Sigmoid colon (tissue), 7 donors: ENCODE measurements around the gene NAALADL2. TPM values are rescaled to one million over a fixed set of nuclear protein-coding genes. Genes with fewer than 3 reads are reported as not detected.

Experiments used
- DNase-seq: peaks from one replicate; pipeline ENCODE4 v3.0.0-alpha.2; 2019
- H3K27ac ChIP-seq, 4 donors: fragments of 200-600 bp; sonication (generic); one replicate each; pipeline ENCODE4 v1.5.1; 2016 to 2019; ENCODE audit warnings: mild to moderate bottlenecking in 1 of 4
- H3K27me3 ChIP-seq, 3 donors: fragments of 200-600 bp; sonication (generic); one replicate each; pipeline ENCODE4 v1.5.1; 2019; ENCODE audit warnings: mild to moderate bottlenecking in 1 of 3
- H3K36me3 ChIP-seq, 4 donors: fragments of 200-600 bp; sonication (generic); one replicate each; pipeline ENCODE4 v1.5.1; 2016 to 2019
- H3K4me1 ChIP-seq, 4 donors: fragments of 200-600 bp; sonication (generic); one replicate each; pipeline ENCODE4 v1.5.1; 2017 to 2019
- H3K4me3 ChIP-seq, 4 donors: fragments of 200-600 bp; sonication (generic); one replicate each; pipeline ENCODE4 v1.5.1; 2017 to 2019; ENCODE audit warnings: mild to moderate bottlenecking in 2 of 4, moderate library complexity in 1 of 4
- H3K9me3 ChIP-seq, 4 donors: fragments of 200-600 bp in 3 of 4; sonication (generic) in 3 of 4; one replicate each; pipeline versions ENCODE4 v1.5.1 to v1.6.1; 2013 to 2019
- EP300 ChIP-seq, 4 donors: sonication (generic); formaldehyde crosslinking; IDR thresholded peaks; one replicate each; pipeline ENCODE4 v1.6.1; 2017; ENCODE audit warnings: antibody characterized with exemption in 4 of 4
- POLR2A ChIP-seq, 2 donors: fragments of 450-650 bp; IDR thresholded peaks; one replicate each; pipeline ENCODE4 v1.6.1; 2016; ENCODE audit warnings: antibody characterized with exemption in 2 of 2, mild to moderate bottlenecking in 2 of 2, moderate library complexity in 2 of 2
- POLR2AphosphoS5 ChIP-seq, 4 donors: sonication (generic); formaldehyde crosslinking; IDR thresholded peaks; one replicate each; pipeline ENCODE4 v1.6.1; 2017; ENCODE audit warnings: antibody characterized with exemption in 4 of 4
- WGBS, 2 donors: extraction: QIAGEN DNeasy Blood & Tissue Kit; methylation state at CpG; one replicate each; pipeline ENCODE4 v1.1.7; 2013; 5-methylcytosine and 5-hydroxymethylcytosine counted together
- intact Hi-C: fragments of 100-400 bp; cut with DNase I; formaldehyde crosslinking; loops from one replicate; pipeline ENCODE4 v1.15.1; 2023
- polyA plus RNA-seq, 3 donors: library from polyadenylated mRNA; stranded (reverse); fragments of 200-250 nt; gene quantifications; one replicate each; pipeline ENCODE4 v1.2.3, GENCODE V29; 2013
- total RNA-seq, 4 donors: library from RNA; depleted of rRNA; stranded (reverse); fragments of >200 nt; gene quantifications; one replicate each; pipeline ENCODE4 v1.1.0, GENCODE V29; 2016
- TF ChIP-seq, protein P1 (sequence below), 4 experiments: fragments of 450-650 bp in 3 of 4; fragments of 200-600 bp in 1 of 4; IDR thresholded peaks; one replicate each; pipeline ENCODE4 v1.5.1; 2016 to 2019; ENCODE audit warnings: antibody characterized with exemption in 4 of 4, mild to moderate bottlenecking in 3 of 4, moderate library complexity in 2 of 4
- donor health status: healthy with polysubstance abuse.
- donor health status: Bipolar disorder and iron deficiency.
- donor health status: healthy.

NAALADL2 gene
- total and polyA plus RNA-seq, 7 donors: 0.46 to 18.5 (median 6.0) TPM

DNA sequence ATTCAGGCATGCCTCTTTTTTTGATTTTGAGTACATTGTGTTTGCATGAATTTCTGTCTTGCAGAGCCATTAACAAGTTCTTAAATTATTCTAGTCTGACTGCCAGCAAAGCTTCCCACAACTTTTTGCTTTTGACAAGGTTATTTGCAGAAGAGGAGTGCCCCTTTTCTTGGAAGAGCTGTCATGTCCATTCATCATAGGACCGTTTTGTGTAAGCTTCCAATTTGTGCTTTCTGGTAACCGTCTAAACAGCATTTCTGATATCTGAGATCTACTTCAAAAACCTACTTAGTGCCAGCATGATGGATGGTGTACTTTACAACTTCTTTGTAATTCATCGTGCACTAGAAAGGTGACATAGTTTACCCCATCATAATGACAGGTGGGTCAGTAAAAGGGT, 379.7 kb downstream of the NAALADL2 start:
- TF ChIP-seq POLR2AphosphoS5 (IDR thresholded peaks at IDR 0.05): no peak
- no peak for TF ChIP-seq POLR2A (IDR thresholded peaks at IDR 0.05)
- TF ChIP-seq, protein P1, sequence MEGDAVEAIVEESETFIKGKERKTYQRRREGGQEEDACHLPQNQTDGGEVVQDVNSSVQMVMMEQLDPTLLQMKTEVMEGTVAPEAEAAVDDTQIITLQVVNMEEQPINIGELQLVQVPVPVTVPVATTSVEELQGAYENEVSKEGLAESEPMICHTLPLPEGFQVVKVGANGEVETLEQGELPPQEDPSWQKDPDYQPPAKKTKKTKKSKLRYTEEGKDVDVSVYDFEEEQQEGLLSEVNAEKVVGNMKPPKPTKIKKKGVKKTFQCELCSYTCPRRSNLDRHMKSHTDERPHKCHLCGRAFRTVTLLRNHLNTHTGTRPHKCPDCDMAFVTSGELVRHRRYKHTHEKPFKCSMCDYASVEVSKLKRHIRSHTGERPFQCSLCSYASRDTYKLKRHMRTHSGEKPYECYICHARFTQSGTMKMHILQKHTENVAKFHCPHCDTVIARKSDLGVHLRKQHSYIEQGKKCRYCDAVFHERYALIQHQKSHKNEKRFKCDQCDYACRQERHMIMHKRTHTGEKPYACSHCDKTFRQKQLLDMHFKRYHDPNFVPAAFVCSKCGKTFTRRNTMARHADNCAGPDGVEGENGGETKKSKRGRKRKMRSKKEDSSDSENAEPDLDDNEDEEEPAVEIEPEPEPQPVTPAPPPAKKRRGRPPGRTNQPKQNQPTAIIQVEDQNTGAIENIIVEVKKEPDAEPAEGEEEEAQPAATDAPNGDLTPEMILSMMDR (IDR thresholded peaks at IDR 0.05): no peak
- TF ChIP-seq EP300 (IDR thresholded peaks at IDR 0.05): no peak
- WGBS, 2 donors: 63 to 83% methylated on average over 3 of the region's 3 CpGs
- intact Hi-C loops: no loop called here
- Histone ChIP-seq H3K36me3 (no peaks in the 10 kb centered on the region), H3K27me3 (no peaks in the 10 kb centered on the region), H3K4me1 (no peaks in the 10 kb centered on the region), H3K4me3 (no peak overlapping the region), H3K27ac (no peak overlapping the region), H3K9me3 (no peaks in the 10 kb centered on the region)
- no peak for DNase-seq

DNA sequence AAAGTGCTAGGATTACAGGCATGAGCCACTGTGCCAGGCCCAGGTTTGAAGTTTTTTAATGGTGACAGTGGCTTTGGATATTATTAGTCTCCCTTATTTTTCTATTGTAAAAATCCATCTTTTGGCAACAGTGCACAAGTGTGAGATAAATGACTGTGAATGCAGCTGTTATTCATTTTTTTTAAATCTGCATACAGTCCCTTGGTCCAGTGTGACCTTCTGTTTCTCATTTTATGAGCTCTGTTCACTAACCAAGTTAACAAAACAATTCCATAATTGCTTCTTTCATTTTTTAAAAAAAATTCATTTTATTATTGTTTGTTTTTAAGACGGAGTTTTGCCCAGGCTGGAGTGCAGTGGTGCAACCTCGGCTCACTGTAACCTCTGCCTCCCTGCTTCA, 381.8 kb downstream of the NAALADL2 start:
- no peaks in the 10 kb centered on the region for H3K4me1 ChIP-seq
- H3K4me3 ChIP-seq: no peak overlapping the region
- intact Hi-C loops: no loop called here
- H3K9me3 ChIP-seq: no peaks in the 10 kb centered on the region
- no peaks in the 10 kb centered on the region for H3K27me3 ChIP-seq
- H3K27ac ChIP-seq: no peak overlapping the region
- WGBS, 2 donors: 20 to 65% methylated on average over 2 of the region's 2 CpGs
- TF ChIP-seq POLR2AphosphoS5 (IDR thresholded peaks at IDR 0.05) (no peak), EP300 (IDR thresholded peaks at IDR 0.05) (no peak), POLR2A (IDR thresholded peaks at IDR 0.05) (no peak)
- TF ChIP-seq, protein P1 (IDR thresholded peaks at IDR 0.05): no peak
- no peaks in the 10 kb centered on the region for H3K36me3 ChIP-seq
- no peak for DNase-seq

DNA sequence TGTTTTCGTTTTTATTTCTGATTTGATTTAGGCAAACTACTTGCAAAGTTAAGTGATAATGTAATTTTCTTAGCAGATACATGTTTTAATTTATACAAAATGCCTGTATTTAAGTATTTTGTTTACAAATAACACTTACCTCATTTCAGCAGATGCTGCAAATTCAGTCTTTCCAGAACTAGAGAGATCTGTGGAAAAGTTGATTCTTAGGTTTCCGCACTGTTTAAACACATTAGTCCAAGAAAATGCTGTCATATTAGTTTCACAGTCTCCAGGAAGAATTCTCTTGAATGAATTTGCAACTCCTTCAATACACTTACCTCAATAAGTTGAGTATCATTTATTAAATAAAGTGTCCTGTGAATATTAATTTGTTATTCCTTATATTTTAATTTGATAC, 383.1 kb downstream of the NAALADL2 start:
- TF ChIP-seq POLR2AphosphoS5 (IDR thresholded peaks at IDR 0.05) (no peak), EP300 (IDR thresholded peaks at IDR 0.05) (no peak), POLR2A (IDR thresholded peaks at IDR 0.05) (no peak)
- TF ChIP-seq, protein P1 (IDR thresholded peaks at IDR 0.05): no peak
- Histone ChIP-seq H3K4me1 (no peaks in the 10 kb centered on the region), H3K9me3 (no peaks in the 10 kb centered on the region), H3K27me3 (no peaks in the 10 kb centered on the region), H3K27ac (no peak overlapping the region), H3K36me3 (no peaks in the 10 kb centered on the region), H3K4me3 (no peak overlapping the region)
- WGBS, 2 donors: 94 to 95% methylated on average over 2 of the region's 2 CpGs
- DNase-seq: no peak
- intact Hi-C loops: no loop called here

- TF ChIP-seq POLR2A (IDR thresholded peaks at IDR 0.05) (no peak), POLR2AphosphoS5 (IDR thresholded peaks at IDR 0.05) (no peak), EP300 (IDR thresholded peaks at IDR 0.05) (no peak)
- TF ChIP-seq, protein P1 (IDR thresholded peaks at IDR 0.05): no peak
- Histone ChIP-seq H3K27ac (no peak overlapping the region), H3K4me1 (no peaks in the 10 kb centered on the region), H3K27me3 (no peaks in the 10 kb centered on the region), H3K9me3 (no peaks in the 10 kb centered on the region), H3K4me3 (no peak overlapping the region), H3K36me3 (no peaks in the 10 kb centered on the region)
- DNase-seq: no peak
- intact Hi-C loops: no loop called here
- 78 to 85% methylated on average over 3 of the region's 3 CpGs for WGBS, 2 donors
Observed at GRCh38 chr3:175246234-175246633, 387.1 kb downstream of the NAALADL2 start.

DNA sequence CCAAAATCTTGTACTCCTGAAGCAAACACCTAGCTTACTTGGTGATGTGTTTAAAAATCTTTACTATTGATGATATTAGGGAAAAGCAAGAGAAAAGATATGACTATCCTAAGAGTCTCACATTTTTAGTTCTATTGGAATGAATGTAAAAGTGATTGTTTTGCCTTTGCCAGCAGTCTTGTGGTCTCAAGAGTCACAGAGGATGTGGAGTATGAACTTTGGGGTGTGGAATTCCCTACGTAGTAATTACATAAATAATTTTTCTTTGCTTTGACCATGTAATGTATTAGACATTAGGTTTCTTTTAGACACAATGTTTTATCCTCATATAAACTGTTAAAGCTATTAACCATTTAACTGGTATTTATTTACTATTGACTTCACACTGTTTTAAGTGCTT, 387.6 kb downstream of the NAALADL2 start:
- Histone ChIP-seq H3K9me3 (no peaks in the 10 kb centered on the region), H3K4me3 (no peak overlapping the region), H3K27ac (no peak overlapping the region), H3K27me3 (no peaks in the 10 kb centered on the region), H3K36me3 (no peaks in the 10 kb centered on the region), H3K4me1 (no peaks in the 10 kb centered on the region)
- intact Hi-C loops: no loop called here
- DNase-seq: no peak
- TF ChIP-seq POLR2A (IDR thresholded peaks at IDR 0.05) (no peak), POLR2AphosphoS5 (IDR thresholded peaks at IDR 0.05) (no peak), EP300 (IDR thresholded peaks at IDR 0.05) (no peak)
- TF ChIP-seq, protein P1 (IDR thresholded peaks at IDR 0.05): no peak
- 36 to 50% methylated on average over 1 of the region's 1 CpG for WGBS, 2 donors
